EL (cell line): ENCODE results near the gene SLC9A8.

Source experiments
- DNase-seq: peaks from one replicate; pipeline ENCODE4 v3.0.0-alpha.2; 2016

The SLC9A8 gene

GRCh38 chr20:49899541-49900383 is 87.1 kb downstream of the SLC9A8 start:
- no peak for DNase-seq

- DNase-seq: no peak
These were observed 89.0 kb downstream of the SLC9A8 start for GRCh38 chr20:49901588-49901987.

- DNase-seq: no peak
These were observed 92.0 kb downstream of the SLC9A8 start for GRCh38 chr20:49904440-49905214.

DNA sequence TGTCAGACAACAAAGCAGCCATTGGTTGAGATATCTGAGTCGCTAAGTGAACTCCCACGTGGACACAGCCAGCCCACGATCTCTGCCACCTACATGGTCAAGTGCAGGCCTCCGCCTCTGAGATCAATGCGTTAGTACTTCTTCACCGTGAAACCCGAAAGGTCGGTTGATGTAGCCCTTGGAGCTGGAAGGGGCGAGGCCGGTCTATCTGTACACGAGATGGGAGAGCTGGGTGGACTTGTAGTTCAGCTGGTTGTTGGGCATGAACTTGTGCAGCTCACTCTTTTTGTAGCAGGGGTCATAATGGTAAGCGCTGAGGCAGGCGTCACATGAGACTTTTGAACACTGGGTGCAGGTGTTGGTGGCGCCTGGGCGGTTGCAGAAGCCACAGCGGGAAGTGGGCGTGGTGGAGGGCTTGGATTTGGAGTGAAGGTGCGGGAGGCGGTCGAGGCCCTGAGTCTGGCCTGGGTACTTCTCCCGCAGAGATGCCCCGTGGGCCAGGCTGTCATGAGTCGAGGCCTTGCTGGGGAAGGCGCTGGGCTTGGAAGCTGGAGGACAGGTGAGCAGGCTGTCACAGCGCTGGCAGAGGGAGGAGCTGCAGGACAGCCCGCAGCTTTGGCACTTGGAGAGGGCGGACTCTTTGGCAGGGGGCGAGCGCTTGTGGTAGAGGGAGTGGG is 92.9 kb downstream of the SLC9A8 start:
- no peak for DNase-seq

- DNase-seq: no peak
These were observed 93.5 kb downstream of the SLC9A8 start for GRCh38 chr20:49906101-49906604.

- no peak for DNase-seq
These were observed 94.1 kb downstream of the SLC9A8 start for GRCh38 chr20:49906615-49907154.

- DNase-seq: no peak
These were observed 95.0 kb downstream of the SLC9A8 start for GRCh38 chr20:49907405-49908257.

DNA sequence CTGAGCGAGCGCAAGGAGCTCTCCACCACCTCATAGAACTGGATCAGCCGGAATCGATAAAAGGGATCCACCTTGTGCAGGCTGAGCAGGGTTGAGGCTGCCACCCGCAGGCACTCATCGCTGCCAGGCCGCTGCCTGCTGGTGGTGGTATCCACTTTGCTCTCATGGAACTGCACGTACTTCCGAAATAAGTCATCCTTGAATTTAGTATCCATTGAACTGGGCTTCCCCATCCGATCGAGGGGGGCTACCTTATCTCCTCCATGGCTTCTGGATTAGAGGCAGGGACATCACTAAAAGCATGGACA is 95.6 kb downstream of the SLC9A8 start:
- DNase-seq: no peak

DNA sequence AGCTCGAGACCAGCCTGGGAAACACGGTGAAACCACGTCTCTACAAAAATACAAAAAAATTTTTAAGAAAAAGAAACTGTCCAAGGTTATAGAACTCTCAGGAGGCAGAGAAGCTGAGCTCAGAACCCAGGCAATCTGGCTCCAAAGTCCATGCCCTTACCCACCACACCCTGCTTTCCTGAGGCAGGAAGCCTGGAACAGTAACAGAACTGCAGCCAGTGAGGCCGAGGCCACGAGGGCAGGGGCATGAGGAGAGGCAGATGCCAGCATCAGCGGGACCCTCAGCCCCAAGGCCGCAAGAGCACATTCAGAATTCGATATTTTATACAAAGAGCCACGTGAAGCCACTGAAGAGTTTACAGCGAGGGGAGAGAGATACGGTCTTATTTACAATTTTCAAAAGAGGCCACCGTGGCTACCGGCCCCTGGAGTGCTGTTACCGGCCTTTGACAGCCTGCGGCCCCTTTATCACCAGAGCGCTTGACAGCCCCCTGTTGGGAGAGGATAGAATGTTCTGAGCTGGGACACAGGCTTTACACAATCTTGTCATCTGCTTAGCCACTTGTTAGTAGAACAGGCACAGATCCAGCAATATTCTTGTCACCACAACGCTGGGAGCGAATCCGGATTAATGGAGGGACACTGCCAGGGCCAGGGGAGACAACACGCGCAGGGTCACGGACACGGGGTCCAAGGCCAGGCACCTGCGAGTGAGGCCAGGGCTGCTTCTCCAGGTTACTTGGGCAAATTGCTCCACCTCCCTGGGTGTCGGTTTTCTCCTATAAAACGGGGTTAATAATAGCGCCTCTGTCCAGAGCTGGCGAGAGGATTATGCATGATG is 97.1 kb downstream of the SLC9A8 start:
- no peak for DNase-seq

GRCh38 chr20:49910340-49910706 is 97.7 kb downstream of the SLC9A8 start:
- DNase-seq: no peak

DNA sequence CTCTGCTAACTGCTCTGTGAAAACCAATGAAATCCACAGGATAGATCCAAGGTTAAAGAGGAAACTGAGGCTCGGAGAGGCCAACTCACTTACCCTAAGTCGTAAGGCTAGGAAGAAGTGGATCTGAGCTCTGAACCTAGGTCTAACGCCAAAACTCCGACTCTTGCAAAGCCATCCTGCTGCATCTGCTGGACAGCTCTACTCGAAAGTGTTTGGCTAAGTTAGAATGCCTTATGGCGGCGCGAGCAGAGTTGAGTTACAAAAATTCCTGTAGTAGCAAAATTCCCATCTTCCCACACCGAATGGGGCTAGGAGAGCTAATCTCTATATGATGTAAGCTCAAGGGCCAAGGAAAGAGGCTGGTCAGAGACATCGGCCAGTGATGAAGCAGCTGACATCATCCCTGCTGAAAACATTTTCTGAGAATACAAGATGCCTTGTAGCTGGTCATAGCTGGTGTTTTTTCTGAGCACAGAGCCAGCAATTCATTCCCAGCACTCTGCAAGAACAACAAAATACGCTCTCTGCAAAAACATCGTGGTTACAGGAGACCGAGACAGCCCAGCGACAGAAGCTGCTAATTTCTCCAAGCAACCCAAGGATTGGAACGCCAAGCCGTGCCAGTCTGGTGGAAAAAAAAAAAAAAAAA is 100.9 kb downstream of the SLC9A8 start:
- no peak for DNase-seq

GRCh38 chr20:49914310-49915117 is 101.9 kb downstream of the SLC9A8 start:
- DNase-seq: peak; percentile 40

DNA sequence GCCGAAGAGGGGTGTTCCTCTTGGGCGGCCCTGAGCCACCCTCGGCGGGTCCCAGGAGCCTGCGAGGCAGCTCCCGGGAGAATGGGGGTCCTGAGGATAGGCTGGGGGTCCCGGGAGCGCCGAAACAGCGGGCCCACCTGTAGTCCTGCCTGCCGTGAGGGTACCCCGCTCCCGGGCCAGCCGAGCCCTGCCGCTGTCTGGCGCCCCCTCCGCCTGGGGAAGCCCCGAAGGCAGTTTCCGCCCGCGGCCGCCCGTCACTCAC is 102.4 kb downstream of the SLC9A8 start:
- DNase-seq: no peak

- DNase-seq: peak; percentile 96
These were observed 102.9 kb downstream of the SLC9A8 start, which contains the start of gene SPATA2 for GRCh38 chr20:49915380-49916145. SPATA2 (minus strand) TSS chr20:49915529; CDS start chr20:49908490, 7,039 bp downstream.

DNA sequence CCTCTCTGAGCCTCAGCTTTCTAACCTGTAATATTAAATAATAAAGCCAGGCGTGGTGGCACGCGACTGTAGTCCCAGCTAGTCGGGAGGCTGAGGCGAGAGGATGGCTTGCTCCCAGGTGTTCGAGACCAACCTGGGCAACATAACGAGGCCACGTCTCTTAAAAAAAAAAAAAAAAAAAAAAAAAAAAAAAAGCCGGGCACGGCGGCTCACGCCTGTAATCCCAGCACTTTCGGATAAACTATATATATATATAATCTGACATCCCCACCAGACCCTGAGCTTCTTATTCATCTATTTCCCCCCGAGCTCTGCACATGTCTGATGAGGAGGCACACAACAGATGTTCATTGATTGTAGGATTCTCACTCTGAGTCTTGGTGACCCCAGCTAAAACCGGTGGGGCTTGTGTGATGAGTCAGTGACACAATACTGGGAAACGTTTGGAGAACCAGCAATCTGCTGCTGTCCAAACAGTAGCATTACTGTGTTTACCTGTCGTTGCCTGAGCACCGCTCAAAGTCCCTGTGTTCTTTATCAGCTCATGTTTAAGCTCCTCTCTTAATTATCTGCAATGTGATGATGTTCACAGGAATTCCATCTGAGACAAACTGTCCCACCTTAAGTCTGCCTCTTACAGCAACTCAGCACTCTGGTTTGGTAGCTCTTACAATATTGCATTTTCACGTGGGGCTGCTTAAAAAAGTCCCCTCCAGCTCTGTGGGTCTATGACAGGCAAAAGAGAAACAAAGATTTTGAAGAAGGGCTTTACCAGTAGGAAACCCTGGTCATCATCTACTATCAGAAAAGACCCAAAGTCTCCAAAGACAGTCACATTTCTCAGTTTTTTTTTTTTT is 103.7 kb downstream of the SLC9A8 start:
- DNase-seq: peak; percentile 28

GRCh38 chr20:49918446-49918845 is 105.8 kb downstream of the SLC9A8 start:
- no peak for DNase-seq

- DNase-seq: no peak
These were observed 106.4 kb downstream of the SLC9A8 start for GRCh38 chr20:49919009-49919408.

DNA sequence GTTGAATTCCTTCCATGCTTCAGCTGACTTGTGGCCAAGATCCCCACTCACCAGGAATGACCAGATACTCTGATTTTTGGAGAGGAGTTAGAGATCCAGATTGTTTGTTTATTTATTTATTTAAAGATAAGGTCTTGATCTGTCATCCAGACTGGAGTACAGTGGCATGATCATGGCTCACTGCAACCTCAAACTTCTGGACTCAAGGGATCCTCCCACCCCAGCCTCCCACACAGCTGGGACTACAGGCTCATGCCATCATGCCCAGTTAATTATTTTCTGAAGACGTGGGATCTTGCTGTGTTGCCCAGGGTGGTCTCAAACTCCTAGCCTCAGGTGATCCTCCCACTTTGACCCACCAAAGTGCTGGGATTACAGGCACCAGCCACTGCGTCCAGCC is 106.8 kb downstream of the SLC9A8 start:
- DNase-seq: no peak
